Cardiac muscle cell (in vitro differentiated cells and primary cell): ENCODE results near the gene CD82. TPM values are rescaled to one million over a fixed set of nuclear protein-coding genes. Genes with fewer than 3 reads are reported as not detected.
A peak's percentile ranks its signal among the peaks of the same experiment; 100 is the strongest.

Experiments used
- DNase-seq, 2 donors: peaks; one replicate each; pipeline versions ENCODE4 v3.0.0 to v3.0.0-alpha.2; 2010 to 2017; ENCODE audit warnings: low read depth in 1 of 2, low spot score in 1 of 2
- H3K27ac ChIP-seq: fragments of 200-600 bp; sonication (generic); 2 replicates; pipeline ENCODE4 v1.5.1; 2016
- H3K27me3 ChIP-seq: fragments of 200-600 bp; sonication (generic); 2 replicates; pipeline ENCODE4 v1.6.0; 2016; ENCODE audit warnings: control low read depth
- H3K36me3 ChIP-seq: fragments of 200-600 bp; sonication (generic); 2 replicates; pipeline ENCODE4 v1.5.1; 2016; ENCODE audit warnings: control low read depth
- H3K4me1 ChIP-seq: fragments of 200-600 bp; sonication (generic); 2 replicates; pipeline ENCODE4 v1.8.1; 2017; ENCODE audit warnings: low read depth, mild to moderate bottlenecking, mixed run types
- H3K4me3 ChIP-seq: fragments of 200-600 bp; sonication (generic); 2 replicates; pipeline ENCODE4 v1.5.1; 2016; ENCODE audit warnings: mild to moderate bottlenecking
- H3K9me3 ChIP-seq: fragments of 200-600 bp; sonication (generic); 2 replicates; pipeline ENCODE4 v1.5.1; 2017; ENCODE audit warnings: low read depth, mild to moderate bottlenecking, control low read depth
- polyA plus RNA-seq: library from polyadenylated mRNA; unstranded; fragments of >200 nt; fragmentation: Nextera tagmentation; extraction: Ambion mirVana; gene quantifications from 2 replicates; pipeline ENCODE4 v1.2.1, GENCODE V29; 2016
- total RNA-seq: library from RNA; depleted of rRNA; stranded (reverse); fragments of >200 nt; gene quantifications from 2 replicates; pipeline ENCODE4 v1.2.3, GENCODE V29; 2016
- TF ChIP-seq, protein P1 (sequence below): IDR thresholded peaks from 2 replicates; pipeline ENCODE4 v1.5.1; 2012; ENCODE audit warnings: low read depth, mild to moderate bottlenecking, low read length

The CD82 gene
- total and polyA plus RNA-seq, 2 experiments from 2014 or later, result 14.8 to 33.9 TPM

DNA sequence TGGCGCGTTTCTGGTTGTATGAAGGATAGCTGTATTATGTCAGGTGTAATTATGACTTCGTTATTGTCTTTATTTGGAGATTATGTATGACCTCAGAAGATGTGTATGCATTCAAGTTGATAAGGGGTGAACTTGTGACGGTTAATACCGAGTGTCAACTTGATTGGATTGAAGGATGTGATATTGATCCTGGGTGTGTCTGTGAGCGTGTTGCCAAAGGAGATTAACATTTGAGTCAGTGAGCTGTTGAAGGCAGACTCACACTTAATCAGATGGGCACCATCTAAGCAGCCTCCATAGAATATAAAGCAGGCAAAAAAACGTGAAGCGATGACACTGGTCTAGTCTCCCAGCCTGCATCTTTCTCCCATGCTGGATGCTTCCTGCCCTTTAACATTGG is 15.3 kb upstream of the CD82 start:
- no peak overlapping the region for H3K4me3 ChIP-seq
- TF ChIP-seq, protein P1, sequence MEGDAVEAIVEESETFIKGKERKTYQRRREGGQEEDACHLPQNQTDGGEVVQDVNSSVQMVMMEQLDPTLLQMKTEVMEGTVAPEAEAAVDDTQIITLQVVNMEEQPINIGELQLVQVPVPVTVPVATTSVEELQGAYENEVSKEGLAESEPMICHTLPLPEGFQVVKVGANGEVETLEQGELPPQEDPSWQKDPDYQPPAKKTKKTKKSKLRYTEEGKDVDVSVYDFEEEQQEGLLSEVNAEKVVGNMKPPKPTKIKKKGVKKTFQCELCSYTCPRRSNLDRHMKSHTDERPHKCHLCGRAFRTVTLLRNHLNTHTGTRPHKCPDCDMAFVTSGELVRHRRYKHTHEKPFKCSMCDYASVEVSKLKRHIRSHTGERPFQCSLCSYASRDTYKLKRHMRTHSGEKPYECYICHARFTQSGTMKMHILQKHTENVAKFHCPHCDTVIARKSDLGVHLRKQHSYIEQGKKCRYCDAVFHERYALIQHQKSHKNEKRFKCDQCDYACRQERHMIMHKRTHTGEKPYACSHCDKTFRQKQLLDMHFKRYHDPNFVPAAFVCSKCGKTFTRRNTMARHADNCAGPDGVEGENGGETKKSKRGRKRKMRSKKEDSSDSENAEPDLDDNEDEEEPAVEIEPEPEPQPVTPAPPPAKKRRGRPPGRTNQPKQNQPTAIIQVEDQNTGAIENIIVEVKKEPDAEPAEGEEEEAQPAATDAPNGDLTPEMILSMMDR, result no peak
- H3K36me3 ChIP-seq, result no peaks in the 10 kb centered on the region

DNA sequence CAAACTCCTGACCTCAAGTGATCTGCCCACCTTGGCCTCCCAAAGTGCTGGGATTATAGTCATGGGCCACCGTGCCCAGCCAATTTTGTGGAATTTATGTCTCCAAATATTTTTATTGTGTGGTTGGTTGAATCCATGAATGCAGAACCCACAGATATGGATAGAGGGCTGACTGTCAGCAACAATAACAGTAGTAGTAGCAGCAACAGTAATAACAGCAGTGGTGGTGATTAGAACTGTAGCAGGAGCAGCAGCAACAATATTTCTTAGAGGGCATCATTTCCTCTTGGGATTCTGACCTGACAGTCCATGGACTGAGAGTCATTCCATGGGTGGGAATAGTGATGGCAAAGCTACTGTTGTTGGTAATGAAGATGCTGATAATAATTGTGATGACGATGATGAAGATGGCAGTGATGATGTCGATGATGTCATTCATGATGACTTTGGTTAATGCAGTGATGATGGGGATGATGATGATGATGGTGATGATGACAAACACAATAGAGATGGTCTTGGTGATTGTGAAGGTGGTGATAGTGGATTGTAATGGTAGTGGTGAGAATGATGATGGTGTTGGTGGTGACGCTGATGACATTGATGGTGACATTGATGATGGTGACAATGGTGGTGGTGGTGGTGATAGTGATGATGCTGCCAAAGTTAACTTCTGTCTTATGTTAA is 13.9 kb upstream of the CD82 start:
- no peaks in the 10 kb centered on the region for H3K27me3 ChIP-seq
- DNase-seq, result no peak
- H3K4me1 ChIP-seq, result no peaks in the 10 kb centered on the region
- no peak overlapping the region for H3K27ac ChIP-seq
- H3K36me3 ChIP-seq, result no peaks in the 10 kb centered on the region
- TF ChIP-seq, protein P1, result no peak
- no peaks in the 10 kb centered on the region for H3K9me3 ChIP-seq
- H3K4me3 ChIP-seq, result no peak overlapping the region

More for the DNA sequence above, 15.3 kb upstream of the CD82 start:
- H3K27me3 ChIP-seq, result no peaks in the 10 kb centered on the region
- no peaks in the 10 kb centered on the region for H3K4me1 ChIP-seq
- DNase-seq, result no peak
- H3K27ac ChIP-seq, result no peak overlapping the region
- no peaks in the 10 kb centered on the region for H3K9me3 ChIP-seq

DNA sequence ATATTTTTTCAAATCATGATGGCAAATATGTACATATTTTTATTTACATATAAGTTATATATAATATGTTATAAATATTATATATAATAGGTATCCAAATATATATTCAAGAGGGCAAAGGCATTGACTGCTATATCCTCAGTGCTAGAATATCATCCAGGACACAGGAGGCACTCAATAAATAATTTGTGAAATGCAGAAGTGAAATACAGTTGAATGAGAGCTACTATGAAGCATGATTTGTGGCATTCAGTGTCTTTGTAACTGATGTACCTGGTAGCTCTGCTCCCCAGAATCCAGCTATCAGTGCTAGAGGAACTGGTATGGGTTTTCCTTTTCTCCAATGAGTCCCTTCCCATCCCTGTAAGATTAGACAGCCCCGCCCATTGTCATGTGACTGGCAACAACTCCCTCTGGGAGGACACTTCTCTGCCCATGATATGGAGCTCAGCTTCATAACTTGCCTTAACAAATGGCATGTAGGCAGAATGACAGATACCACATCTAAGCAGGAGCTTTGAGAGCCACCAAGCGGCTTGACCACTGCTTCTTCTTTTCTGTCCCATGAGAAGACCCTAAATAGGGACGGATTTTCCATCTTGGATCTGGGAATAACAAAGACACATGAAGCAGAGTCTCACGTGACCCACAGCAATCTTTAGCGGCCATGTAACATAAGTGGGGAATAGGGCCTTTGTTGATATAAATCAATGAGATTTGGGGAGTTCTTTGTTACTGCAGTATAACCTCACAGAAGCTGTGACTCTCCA is 10.2 kb upstream of the CD82 start:
- TF ChIP-seq, protein P1, result no peak
- no peaks in the 10 kb centered on the region for H3K27me3 ChIP-seq
- H3K4me1 ChIP-seq, result no peaks in the 10 kb centered on the region
- H3K27ac ChIP-seq, result no peak overlapping the region
- H3K9me3 ChIP-seq, result no peaks in the 10 kb centered on the region
- H3K4me3 ChIP-seq, result no peak overlapping the region
- no peak for DNase-seq
- H3K36me3 ChIP-seq, result no peaks in the 10 kb centered on the region

DNA sequence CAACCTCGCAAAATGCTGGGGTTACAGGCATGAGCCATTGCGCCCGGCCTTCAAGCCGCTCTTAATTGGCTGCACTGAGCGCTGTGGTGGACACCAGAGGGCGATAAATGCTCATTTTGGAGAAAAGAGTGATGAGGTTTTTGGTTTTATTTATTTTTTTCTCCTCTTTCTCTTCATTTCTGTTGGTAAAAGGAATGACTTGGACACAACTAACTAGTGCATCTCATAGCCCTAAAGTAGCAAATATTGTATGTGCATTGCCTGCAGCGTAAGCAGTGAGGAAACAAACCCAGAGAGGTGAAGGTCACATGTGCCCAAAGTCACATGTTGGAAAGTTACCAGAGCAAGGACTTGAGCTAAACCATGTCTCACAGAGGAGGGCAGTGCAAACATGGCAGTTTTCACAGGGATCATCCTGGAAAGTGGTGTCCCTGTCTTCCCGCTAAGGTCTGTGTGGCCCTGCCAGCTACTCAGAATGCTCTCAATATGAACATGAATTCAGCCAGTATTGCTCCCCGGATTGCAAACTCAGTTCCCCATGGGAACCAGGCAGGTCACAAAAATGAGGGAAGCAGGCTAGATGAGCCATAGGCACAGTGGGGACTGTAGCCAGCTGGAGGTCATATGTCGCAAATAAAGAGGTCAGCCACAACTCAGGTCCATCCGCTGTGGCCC is 8.6 kb upstream of the CD82 start:
- Histone ChIP-seq H3K36me3 (no peaks in the 10 kb centered on the region), H3K4me1 (no peaks in the 10 kb centered on the region), H3K9me3 (no peaks in the 10 kb centered on the region), H3K27ac (no peak overlapping the region), H3K27me3 (no peaks in the 10 kb centered on the region), H3K4me3 (no peak overlapping the region)
- DNase-seq, result peak; percentile 68 to 70
- TF ChIP-seq, protein P1, result peak; percentile 73

DNA sequence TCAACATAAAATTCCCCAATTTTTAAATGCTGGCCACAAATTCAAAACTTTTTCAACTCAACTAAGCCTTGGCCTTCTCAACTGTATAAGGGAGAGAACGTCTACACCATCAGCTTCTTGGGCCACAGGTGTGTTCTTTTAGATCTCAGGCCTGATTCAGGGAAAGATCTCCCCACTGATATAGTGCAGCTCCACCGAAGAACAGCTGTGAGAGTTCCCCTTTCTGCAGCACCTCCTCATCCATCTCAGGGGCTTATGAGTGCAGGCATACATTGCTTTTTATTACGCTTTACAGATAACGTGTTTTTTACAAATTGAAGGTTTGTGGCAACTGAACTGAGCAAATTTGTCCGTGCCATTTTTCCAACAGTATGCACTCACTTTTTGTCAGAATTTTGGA is 8.0 kb upstream of the CD82 start:
- Histone ChIP-seq H3K36me3 (no peaks in the 10 kb centered on the region), H3K27ac (no peak overlapping the region), H3K4me1 (no peaks in the 10 kb centered on the region), H3K27me3 (no peaks in the 10 kb centered on the region), H3K4me3 (no peak overlapping the region), H3K9me3 (no peaks in the 10 kb centered on the region)
- no peak for DNase-seq
- TF ChIP-seq, protein P1, result no peak
